ENCODE data around the gene AGFG2.

GRCh38 chr7:100509231-100509630 is 29.8 kb upstream of the AGFG2 start:
- TF ChIP-seq CTCF (conservative IDR thresholded peaks at IDR 0.05), result no peak
- no peak for TF ChIP-seq EZH2 (IDR thresholded peaks at IDR 0.05; ENCODE audit: low read depth)
